GM21360 (cell line): ENCODE results near the gene SRSF4.
A peak's percentile ranks its signal among the peaks of the same experiment; 100 is the strongest.
"Not testable (repeated sequence)": the region's sequence is repeated elsewhere in the genome, so short reads cannot be mapped to it uniquely, and the experiment has no call there.

Experiments
- ATAC-seq: cut with Tn5 transposase; IDR thresholded peaks from one replicate; pipeline ENCODE4 v1.9.1; 2021; ENCODE audit warnings: mild to moderate bottlenecking, moderate library complexity; ENCODE audit not compliant: unreplicated experiment

Gene SRSF4

GRCh38 chr1:29181413-29182225, at the start of gene SRSF4:
SRSF4 (minus strand) TSS chr1:29181900; CDS start chr1:29181752, 148 bp downstream.
- ATAC-seq, result peak; percentile 84

GRCh38 chr1:29230553-29231378, 49.1 kb upstream of the SRSF4 start, which contains the start of gene MECR:
MECR (minus strand) TSS chr1:29230934; CDS start chr1:29230906, 28 bp downstream.
- peak; percentile 83 for ATAC-seq

DNA sequence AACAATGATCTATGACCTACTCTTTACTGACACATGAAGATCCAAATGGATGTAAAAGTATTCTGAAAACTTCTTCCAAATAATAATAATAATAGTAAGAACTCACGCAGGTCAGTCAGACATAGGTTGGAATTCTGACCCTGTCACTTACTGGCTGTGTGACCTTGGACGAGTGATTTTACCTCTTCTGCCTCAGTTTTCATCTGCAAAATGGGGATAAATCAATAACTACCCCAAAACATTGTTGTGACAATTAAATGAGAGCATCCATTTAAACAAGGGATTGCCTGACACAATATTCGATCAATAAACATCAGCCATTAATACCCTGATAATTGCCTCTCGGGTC, 48.5 kb upstream of the SRSF4 start:
- ATAC-seq, result no peak

DNA sequence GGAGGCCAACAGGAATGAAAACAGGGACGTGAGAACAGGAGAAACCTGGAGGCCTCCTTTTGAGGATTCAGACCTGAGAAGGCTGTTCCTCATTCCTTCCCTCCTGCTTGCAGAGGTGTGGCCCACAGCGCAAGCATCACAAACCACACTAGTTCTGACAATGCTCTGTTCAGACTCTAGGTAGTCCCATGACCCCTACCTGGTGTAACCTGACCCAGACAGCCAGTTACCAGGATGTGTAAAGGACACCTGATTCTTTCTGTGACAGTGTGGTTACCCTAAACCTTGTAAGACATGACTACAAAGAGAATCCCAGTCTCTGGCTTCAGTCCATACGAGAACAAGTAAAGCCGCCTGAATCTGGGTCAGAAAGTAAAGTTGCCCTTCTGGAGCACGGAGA, 45.8 kb upstream of the SRSF4 start:
- no peak for ATAC-seq

- no peak for ATAC-seq
These were observed 43.7 kb upstream of the SRSF4 start for GRCh38 chr1:29225361-29225760.

DNA sequence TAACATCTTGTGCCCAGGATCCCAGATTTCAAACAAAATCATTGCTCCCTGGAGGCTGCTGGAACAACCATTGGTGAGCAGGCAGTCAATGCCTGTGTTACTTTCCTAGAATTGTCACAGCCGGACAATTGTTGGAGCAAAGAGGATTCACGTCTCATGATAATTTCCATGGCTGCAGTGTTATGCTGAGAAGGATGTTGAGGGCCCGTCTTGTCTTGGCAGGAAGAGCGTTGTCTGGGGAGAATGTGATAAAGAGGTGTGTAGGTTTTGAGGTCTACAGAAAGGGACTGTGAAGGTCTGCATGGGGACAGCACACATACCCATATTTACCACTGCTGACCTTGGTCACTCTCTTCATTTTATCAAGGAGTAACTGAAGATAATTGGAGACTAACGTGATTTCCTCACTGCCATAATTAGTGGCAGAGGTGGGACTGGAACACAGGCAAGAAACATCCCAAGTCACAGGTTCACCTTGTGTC, 42.7 kb upstream of the SRSF4 start:
- ATAC-seq, result no peak

DNA sequence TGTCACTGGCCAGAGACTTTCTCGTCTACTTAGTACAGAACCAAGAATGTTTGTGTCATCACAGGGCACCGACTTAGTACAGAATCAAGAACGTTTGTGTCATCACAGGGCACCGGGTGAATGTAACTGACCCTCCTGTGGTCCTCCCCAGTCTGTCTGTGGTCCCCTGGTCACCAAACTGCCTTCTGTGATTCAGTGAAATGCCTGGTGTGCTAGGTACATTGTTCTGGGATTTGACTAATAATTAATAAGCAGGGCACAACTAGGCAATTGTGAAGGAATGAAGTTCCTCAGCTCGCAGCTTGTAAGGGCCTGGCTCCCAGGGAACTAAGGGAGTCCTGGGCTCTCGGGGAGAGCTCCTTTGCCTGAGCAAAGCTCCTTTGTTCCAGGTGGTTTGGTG, 41.8 kb upstream of the SRSF4 start:
- ATAC-seq, result no peak

DNA sequence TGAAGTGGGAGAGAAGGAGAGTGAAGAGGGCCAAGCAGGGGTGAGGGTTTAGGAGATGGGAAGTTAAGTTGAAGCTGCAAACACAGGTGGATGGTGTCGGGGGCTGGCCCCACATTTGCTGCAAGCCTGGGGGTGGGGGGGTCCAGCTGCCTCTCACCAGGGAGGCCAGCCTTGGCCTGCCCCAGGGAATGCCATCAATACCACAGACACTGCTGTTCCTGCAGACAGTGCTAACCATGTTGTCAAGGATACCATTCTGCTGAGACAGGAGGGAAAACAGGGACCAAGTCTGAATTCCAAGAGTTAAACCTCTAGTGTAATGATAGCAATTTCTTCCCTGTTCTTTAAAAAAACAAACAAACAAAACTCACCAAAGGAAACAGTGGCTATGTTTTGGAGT, 41.0 kb upstream of the SRSF4 start:
- ATAC-seq, result no peak

DNA sequence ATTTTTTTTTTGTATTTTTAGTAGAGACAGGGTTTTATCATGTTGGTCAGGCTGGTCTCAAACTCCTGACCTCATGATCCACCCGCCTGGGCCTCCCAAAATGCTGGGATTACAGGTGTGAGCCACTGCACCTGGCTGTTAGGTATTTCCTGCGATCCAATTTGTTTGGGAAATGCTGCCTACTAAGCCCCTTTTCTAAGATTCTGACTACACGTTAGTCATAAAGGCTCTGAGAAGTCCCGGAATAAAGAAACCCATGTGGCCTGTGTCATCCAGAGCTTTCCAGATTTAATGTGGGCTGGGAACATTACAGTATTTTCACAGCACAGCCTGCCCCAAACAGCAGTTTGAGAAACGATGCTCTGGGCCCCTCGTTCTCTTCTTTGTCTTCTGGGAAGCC, 40.6 kb upstream of the SRSF4 start:
- not testable (repeated sequence) for ATAC-seq

GRCh38 chr1:29221296-29221695, 39.6 kb upstream of the SRSF4 start:
- no peak for ATAC-seq

GRCh38 chr1:29218223-29218622, 36.5 kb upstream of the SRSF4 start:
- ATAC-seq, result no peak

GRCh38 chr1:29217633-29218032, 35.9 kb upstream of the SRSF4 start:
- no peak for ATAC-seq

DNA sequence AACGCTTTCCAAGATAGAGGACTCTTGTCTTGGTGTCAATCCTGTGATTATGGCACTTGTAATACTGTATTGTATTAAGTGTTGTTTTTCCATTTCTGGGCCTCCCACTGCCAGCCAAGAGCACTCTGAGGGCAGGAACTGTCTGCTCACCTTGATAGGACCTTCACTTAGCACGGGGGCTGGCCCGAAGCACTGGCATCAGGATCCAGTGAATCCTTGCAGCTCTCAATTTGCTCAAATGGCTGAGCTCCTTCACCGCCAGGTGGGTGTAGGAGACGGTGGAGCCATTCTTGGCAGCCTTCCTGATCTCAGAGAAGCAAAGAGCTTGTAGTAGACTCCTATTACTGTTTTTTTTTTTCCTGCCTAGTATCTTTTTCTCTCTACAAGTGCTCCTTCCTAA, 31.4 kb upstream of the SRSF4 start:
- no peak for ATAC-seq

GRCh38 chr1:29211086-29212030, 29.7 kb upstream of the SRSF4 start:
- no peak for ATAC-seq

GRCh38 chr1:29210278-29211085, 28.8 kb upstream of the SRSF4 start:
- ATAC-seq, result no peak

- ATAC-seq, result no peak
These were observed 27.5 kb upstream of the SRSF4 start for GRCh38 chr1:29209173-29209572.

- no peak for ATAC-seq
These were observed 26.7 kb upstream of the SRSF4 start for GRCh38 chr1:29208442-29208841.

- ATAC-seq, result no peak
These were observed 21.1 kb upstream of the SRSF4 start for GRCh38 chr1:29202584-29203340.

DNA sequence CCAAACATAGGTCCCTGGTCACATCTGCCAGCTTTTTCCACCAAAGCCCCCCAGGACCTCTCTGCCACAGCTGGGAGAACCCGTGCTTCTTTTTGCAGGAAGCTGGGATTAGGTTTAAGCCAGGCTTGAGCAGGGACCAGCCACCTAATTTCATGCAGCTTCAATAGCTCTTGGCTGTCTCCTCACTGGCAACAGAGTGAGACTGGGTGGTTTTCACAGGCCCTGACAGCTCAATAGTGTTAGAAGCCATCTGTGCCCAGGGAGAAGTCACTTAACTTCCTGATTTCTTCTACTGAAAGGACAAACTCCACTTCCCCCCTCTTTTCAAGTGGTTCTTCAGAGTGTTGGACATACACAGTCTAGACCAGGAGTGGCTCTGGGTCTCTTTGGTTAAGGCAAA, 20.4 kb upstream of the SRSF4 start:
- ATAC-seq, result no peak
